ENCODE data around the gene TSC22D4.

- TF ChIP-seq BHLHE40 (IDR thresholded peaks at IDR 0.05; ENCODE audit: borderline replicate concordance) (no peak), FOXM1 (IDR thresholded peaks at IDR 0.05; ENCODE audit: borderline replicate concordance) (no peak), SP1 (IDR thresholded peaks at IDR 0.05) (no peak), PKNOX1 (IDR thresholded peaks at IDR 0.05) (no peak), ARNT (IDR thresholded peaks at IDR 0.05) (no peak), SUZ12 (IDR thresholded peaks at IDR 0.05) (no peak), FOXK2 (IDR thresholded peaks at IDR 0.05) (no peak), CTBP1 (IDR thresholded peaks at IDR 0.05; ENCODE audit: borderline replicate concordance) (no peak), NFRKB (IDR thresholded peaks at IDR 0.05) (no peak), ELF4 (IDR thresholded peaks at IDR 0.05) (no peak)
These were observed 10.1 kb upstream of the TSC22D4 start for GRCh38 chr7:100489121-100489520.
